Thoracic aorta (tissue), 2 donors: ENCODE measurements around the gene PIEZO2. TPM values are rescaled to one million over a fixed set of nuclear protein-coding genes. Genes with fewer than 3 reads are reported as not detected.

Experiments used
- ATAC-seq: fragments of 150-250 bp; one replicate; pipeline ENCODE4 v1.8.0; 2017; ENCODE audit warnings: low read depth; ENCODE audit not compliant: insufficient number of reproducible peaks, low FRiP score
- DNase-seq: peaks from one replicate; pipeline ENCODE4 v3.0.0-alpha.2; 2020; ENCODE audit warnings: low spot score
- H3K27ac ChIP-seq, 2 donors: fragments of 200-600 bp; sonication (generic); 1 replicate in 1 of 2; 2 replicates in 1 of 2; pipeline ENCODE4 v1.5.1; 2016; ENCODE audit warnings: mild to moderate bottlenecking in 2 of 2, moderate library complexity in 2 of 2
- H3K27me3 ChIP-seq: fragments of 200-600 bp; sonication (generic); replicated peaks from 2 replicates; pipeline ENCODE4 v1.6.0; 2016; ENCODE audit warnings: mild to moderate bottlenecking; ENCODE audit not compliant: insufficient read depth
- H3K36me3 ChIP-seq: fragments of 200-600 bp; sonication (generic); one replicate; pipeline ENCODE4 v1.5.1; 2016
- H3K4me1 ChIP-seq, 2 donors: fragments of 200-600 bp; sonication (generic); 1 replicate in 1 of 2; 2 replicates in 1 of 2; pipeline versions ENCODE4 v1.5.1 to v1.6.0; 2016; ENCODE audit warnings: low read depth in 2 of 2, mild to moderate bottlenecking in 1 of 2; ENCODE audit not compliant: control insufficient read depth in 1 of 2
- H3K4me3 ChIP-seq: fragments of 200-600 bp; sonication (generic); 2 replicates; pipeline ENCODE4 v1.5.1; 2016; ENCODE audit warnings: mild to moderate bottlenecking
- H3K9me3 ChIP-seq: fragments of 200-600 bp; sonication (generic); 2 replicates; pipeline ENCODE4 v1.5.1; 2016
- total RNA-seq, 2 donors: library from RNA; depleted of rRNA; stranded (reverse); fragments of >200 nt; gene quantifications; one replicate each; pipeline versions ENCODE4 v1.1.0 to v1.2.3, GENCODE V29; 2016
- TF ChIP-seq, protein P1 (sequence below): fragments of 200-600 bp; sonication (generic); IDR thresholded peaks from one replicate; pipeline ENCODE4 v1.5.1; 2019; ENCODE audit warnings: antibody characterized with exemption

Gene PIEZO2
- total RNA-seq, 2 donors from 2014 or later: 8.3 to 10.3 TPM

DNA sequence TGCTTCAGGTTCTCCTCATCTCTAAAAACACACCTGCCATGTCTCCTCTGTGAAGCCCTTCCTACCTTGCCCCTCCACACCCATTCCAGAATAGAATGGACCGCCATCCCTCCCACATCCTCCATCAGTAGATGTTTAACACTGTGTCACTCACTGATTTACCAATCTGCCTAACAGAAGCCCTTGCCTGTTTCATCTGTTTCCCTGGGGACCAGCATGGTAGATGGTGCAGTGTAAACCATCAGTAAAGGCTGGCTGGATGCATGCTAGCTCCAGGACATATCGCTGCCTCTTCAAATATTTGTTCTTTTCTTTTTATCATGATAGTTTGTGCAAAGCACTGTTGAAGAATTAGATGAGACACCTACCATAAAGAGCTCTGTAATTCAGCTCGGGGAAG is 271.4 kb downstream of the PIEZO2 start:
- Histone ChIP-seq H3K4me3 (no peak overlapping the region), H3K36me3 (no peaks in the 10 kb centered on the region), H3K27ac (no peak overlapping the region), H3K4me1 (no peaks in the 10 kb centered on the region), H3K27me3 (no peaks in the 10 kb centered on the region), H3K9me3 (no peaks in the 10 kb centered on the region)
- no peak for ATAC-seq
- TF ChIP-seq, protein P1, sequence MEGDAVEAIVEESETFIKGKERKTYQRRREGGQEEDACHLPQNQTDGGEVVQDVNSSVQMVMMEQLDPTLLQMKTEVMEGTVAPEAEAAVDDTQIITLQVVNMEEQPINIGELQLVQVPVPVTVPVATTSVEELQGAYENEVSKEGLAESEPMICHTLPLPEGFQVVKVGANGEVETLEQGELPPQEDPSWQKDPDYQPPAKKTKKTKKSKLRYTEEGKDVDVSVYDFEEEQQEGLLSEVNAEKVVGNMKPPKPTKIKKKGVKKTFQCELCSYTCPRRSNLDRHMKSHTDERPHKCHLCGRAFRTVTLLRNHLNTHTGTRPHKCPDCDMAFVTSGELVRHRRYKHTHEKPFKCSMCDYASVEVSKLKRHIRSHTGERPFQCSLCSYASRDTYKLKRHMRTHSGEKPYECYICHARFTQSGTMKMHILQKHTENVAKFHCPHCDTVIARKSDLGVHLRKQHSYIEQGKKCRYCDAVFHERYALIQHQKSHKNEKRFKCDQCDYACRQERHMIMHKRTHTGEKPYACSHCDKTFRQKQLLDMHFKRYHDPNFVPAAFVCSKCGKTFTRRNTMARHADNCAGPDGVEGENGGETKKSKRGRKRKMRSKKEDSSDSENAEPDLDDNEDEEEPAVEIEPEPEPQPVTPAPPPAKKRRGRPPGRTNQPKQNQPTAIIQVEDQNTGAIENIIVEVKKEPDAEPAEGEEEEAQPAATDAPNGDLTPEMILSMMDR: no peak
- no peak for DNase-seq

DNA sequence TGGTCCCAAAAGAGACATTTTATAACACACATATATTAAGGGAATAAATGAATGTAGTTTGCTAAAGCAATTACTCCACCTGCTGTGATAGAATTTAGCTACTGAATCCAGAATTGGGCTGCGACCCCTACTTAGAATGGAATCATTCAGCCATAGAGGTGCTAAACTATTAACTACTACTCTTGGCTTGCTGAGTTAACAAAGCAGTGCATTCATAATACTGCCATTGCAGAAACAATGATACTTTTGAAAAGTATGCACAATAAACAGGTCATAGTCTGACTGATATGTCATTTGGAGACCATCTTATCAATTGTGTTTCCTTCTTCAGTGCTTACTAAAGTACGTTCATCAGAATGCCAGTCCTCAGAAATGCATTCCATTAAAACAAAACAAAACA is 273.6 kb downstream of the PIEZO2 start:
- TF ChIP-seq, protein P1: no peak
- Histone ChIP-seq H3K36me3 (no peaks in the 10 kb centered on the region), H3K27me3 (no peaks in the 10 kb centered on the region), H3K4me1 (peaks cover 0 to 5% of the 10 kb centered on the region in 2 donors), H3K27ac (no peak overlapping the region), H3K9me3 (no peaks in the 10 kb centered on the region), H3K4me3 (no peak overlapping the region)
- ATAC-seq: no peak
- no peak for DNase-seq

DNA sequence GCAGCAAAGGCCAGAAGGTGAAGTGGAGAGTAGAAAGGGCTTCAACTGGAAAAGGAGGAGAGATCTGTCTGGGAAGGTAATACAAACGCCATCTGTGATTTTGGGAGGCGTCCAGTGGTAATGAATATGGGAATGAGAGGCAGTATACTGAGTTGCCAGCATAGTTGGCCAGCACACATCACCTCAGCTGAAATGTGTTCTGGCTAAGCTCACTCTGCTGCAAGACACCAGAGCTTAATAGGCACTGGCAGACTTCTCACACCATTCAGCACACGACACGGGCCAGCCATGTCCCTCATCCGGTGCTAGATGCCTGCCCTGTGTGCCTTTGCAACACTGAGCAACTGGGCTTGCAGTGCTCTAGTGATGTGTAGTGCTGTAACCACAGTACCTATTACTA is 277.1 kb downstream of the PIEZO2 start:
- H3K9me3 ChIP-seq: no peaks in the 10 kb centered on the region
- no peak for DNase-seq
- no peaks in the 10 kb centered on the region for H3K36me3 ChIP-seq
- TF ChIP-seq, protein P1: no peak
- no peak overlapping the region for H3K27ac ChIP-seq
- no peak overlapping the region for H3K4me3 ChIP-seq
- H3K27me3 ChIP-seq: no peaks in the 10 kb centered on the region
- no peak for ATAC-seq
- H3K4me1 ChIP-seq: peaks cover 0 to 5% of the 10 kb centered on the region in 2 donors

DNA sequence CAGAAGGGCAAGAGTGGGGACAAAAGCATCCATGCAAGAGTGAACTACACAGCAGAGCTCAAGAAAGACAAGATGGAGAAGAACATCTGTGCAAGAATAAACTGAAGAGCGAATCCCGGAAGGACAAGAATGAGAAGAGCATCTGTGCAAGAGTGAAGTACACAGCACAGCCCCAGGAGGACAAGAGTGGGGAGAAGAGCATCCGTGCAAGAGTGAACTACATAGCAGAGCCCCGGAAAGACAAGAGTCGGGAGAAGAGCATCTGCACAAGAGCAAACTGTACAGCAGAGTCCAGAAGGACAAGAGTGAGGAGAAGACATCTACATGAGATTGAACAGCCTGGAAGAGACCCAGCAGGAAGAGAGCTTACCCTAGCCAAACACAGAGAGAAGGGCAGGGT is 284.6 kb downstream of the PIEZO2 start:
- H3K9me3 ChIP-seq: no peaks in the 10 kb centered on the region
- ATAC-seq (no peak), DNase-seq (no peak)
- H3K4me1 ChIP-seq: no peaks in the 10 kb centered on the region
- TF ChIP-seq, protein P1: no peak
- no peaks in the 10 kb centered on the region for H3K27me3 ChIP-seq
- H3K4me3 ChIP-seq: no peak overlapping the region
- no peaks in the 10 kb centered on the region for H3K36me3 ChIP-seq
- H3K27ac ChIP-seq: no peak overlapping the region

DNA sequence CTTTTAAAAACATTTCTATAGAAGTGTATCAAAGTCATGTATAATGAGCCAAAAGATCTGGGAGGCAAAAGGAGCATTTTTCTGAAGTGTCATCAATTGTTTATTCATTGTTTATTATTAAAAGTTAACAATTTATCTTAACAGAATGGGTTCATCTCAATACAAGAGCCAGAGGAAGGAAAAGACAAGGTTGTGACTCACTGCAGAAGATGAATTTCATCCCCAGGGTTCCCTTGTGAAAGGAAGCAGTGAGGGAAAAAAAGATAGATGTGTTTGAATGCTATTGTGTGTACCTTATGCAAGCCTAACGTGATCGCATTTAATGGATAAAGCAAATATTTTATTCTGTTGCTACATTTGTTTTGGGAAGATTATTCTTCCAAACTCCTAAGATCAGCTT is 286.3 kb downstream of the PIEZO2 start:
- H3K27ac ChIP-seq: no peak overlapping the region
- H3K36me3 ChIP-seq: no peaks in the 10 kb centered on the region
- no peaks in the 10 kb centered on the region for H3K9me3 ChIP-seq
- no peaks in the 10 kb centered on the region for H3K4me1 ChIP-seq
- no peak for DNase-seq
- H3K27me3 ChIP-seq: no peaks in the 10 kb centered on the region
- TF ChIP-seq, protein P1: no peak
- H3K4me3 ChIP-seq: no peak overlapping the region
- ATAC-seq: no peak
